NCI-H446 (cell line): Measurements from ENCODE around the gene SLC6A18.

Experiments
- DNase-seq, 2 experiments: peaks; one replicate each; lab custom pipeline; 2025; lab: John Stamatoyannopoulos, UW

Gene SLC6A18, protein sequence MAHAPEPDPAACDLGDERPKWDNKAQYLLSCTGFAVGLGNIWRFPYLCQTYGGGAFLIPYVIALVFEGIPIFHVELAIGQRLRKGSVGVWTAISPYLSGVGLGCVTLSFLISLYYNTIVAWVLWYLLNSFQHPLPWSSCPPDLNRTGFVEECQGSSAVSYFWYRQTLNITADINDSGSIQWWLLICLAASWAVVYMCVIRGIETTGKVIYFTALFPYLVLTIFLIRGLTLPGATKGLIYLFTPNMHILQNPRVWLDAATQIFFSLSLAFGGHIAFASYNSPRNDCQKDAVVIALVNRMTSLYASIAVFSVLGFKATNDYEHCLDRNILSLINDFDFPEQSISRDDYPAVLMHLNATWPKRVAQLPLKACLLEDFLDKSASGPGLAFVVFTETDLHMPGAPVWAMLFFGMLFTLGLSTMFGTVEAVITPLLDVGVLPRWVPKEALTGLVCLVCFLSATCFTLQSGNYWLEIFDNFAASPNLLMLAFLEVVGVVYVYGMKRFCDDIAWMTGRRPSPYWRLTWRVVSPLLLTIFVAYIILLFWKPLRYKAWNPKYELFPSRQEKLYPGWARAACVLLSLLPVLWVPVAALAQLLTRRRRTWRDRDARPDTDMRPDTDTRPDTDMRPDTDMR

DNA sequence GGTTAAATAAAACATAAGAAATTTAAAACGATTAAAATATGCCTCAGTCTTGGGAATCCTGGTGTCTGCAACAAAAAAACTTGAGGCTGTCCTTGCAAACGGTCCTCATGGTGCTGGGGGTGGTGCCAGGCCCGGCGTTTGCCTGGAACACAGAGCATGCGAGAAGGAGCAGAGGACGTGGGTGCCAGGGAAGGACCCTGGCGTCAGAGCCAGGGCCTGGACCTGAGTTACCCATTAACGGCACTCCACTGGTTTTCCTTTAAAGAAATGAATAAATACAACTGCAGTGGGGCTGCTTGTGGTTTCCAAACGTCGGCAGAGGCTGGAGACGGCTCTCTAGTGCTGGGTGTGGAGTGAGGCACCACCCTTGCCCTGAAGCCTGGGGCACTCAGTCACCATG, at the start of gene SLC6A18:
TSS of gene SLC6A18 (plus strand) at position 301 of the 400 bp plus-strand sequence. CDS start at position 398, 97 bp downstream.
- no peak for DNase-seq

DNA sequence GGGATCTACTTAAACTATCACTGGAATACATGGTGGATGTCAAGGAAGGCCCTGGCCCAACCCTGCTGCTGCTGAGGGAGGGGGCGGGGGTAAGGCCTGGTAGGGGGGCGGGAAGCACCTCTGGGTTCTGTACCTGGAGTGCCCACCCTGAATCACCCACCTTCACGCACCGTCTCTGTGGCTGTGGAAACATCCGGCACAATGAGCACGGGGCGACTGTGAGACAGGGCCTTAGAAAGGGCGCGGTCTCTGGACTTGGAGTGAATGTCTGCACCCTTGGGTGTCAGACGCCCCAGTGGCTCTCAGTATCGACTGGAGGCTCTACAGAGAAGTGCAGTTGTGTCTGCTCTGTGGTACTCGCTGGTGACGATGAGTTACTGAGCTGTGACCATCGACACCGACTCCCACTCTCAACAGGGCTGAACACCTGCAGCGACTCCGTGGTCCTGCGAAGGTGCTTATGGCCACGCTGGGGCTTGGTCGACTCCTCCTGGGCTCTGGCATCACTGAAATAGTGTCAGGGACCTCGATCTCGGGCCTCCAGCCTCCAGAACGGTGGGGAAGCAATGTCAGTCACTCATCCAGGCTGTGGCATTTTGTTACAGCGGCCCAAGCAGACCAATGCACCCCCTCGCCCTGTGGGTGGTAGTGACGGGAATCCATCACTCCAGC, 49.2 kb upstream of the SLC6A18 start:
- no peak for DNase-seq

DNA sequence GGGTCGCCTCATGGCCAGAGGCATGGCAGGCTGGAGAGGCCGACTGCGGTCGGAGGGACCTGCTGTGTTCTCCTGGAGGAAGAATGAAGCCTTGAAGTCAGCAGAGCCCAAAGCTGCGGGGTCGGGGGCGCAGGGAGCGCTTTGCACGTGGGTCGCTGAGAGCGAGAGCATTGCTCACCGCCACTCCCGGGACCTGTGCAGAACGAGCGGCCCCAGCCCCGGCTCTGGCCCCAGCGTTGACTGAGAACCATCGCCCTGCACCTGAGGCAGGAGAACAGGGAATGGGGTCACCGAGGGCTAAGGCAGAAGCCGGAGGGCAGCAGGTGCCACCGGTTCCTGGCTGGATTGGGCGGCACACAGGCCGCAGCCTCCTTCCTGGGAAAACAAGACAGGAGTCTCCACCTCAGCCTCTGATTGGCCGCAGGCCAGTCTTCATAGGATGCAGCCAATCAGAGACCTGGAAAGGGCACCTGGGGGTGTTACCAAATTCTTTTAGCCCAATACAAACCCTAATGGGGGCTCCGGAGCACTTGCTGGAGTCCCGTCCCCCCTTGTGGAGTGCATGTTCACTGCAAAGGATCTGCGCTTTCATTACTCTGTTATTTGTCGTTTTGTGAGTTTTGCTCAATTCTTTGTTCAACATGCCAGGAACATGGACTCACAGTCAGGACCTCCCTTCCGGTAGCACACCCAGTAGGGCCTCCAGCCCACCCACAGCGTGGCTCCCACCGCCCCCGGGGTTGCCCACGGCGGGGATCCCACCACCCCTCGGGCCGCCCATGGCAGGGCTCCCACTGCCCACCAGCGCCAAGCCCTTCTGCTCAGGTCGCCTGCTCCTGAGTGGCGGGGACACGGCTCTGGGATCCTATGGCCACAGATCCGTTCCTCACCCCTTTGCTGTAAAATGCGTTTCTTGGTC, 48.4 kb upstream of the SLC6A18 start:
- DNase-seq, result no peak

DNA sequence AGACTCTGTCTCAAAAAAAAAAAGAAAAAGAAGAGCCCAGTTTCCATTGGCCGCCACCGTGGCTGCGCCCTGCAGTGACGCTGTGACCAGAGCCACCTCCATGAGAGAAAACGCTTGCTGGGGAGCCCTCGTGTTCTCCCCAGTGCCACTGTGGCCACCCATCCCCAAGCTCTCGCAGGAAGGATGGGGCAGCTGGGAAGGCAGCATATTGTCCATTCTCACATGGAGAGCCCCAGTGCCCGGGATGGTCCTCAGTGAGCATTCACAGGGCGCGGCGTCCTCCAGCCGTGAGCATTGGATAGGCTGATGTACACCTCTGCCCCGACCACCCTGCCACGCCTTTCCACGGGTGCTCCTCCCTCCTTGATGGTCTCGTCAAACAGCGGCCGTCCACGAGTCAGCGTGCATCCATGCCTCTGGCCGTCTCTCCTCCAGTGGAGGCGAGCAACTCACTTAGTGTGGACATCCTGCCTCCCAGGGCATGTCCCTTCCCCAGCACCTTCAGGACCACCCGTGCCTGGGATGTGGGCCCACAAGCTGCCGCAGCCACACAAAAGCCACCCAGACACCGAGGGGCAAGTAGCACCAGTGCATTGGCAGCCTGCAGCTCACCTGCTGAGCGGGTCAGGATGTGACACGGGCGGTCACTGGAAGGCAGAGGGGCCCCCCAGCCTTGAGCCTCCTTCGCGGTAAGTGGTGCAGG, 47.2 kb upstream of the SLC6A18 start:
- no peak for DNase-seq

DNA sequence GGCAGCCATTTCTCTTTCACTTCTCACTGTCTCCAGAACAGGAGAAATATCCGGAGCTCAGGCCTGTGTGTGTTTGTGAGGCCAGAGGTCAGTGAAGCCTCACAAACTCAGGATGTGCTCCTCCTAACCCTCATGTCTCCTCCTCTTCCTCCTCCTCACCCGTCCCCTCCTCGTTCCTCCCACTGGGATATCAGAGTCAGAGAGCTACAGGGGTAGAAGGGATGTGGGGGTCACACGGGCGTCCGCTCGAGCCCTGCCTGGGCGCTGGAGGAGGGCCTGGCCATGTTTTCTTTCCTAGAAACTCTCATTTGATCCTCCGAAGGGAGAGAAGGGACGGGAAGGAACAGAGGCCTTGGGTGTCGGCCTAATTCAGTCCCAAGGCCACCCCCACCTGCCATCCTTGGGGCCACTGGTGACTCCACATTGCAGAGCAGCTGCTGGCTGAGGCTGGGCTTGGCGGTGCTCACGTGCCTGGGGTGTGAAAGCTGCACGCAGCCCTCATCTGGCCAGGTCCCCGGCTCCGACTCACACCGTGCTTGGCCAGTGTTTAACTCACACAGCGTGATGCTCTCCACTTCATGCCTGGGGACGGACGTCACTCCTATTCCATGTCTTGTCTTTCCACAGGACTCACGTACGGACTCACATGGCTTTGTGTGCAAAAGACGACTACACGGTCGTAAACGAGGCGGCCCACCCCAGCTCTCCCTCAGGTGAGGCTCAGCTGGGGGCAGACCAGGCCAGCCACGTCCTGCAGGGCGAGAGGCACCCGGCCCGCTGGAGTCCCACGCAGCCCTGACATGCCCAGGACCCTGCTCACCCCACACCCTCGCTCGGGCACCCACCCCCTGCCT, 46.4 kb upstream of the SLC6A18 start:
- DNase-seq, result no peak

DNA sequence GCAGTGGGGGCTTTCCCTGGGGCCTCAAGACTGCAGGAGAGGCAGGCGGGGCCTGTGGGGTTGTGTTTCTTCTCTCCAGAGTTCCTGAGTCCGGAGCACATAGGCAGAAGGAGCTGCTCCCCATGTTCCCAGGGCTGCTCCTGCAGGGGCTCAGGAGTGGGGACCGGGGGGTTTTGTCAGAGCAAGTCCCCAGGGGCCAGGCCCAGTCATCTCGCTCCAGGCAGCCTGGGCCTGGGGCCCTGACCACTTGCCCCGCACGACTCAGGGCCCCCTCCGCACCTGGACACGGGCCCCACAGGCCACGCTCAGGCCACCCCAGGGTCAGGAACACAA, 45.8 kb upstream of the SLC6A18 start:
- no peak for DNase-seq

DNA sequence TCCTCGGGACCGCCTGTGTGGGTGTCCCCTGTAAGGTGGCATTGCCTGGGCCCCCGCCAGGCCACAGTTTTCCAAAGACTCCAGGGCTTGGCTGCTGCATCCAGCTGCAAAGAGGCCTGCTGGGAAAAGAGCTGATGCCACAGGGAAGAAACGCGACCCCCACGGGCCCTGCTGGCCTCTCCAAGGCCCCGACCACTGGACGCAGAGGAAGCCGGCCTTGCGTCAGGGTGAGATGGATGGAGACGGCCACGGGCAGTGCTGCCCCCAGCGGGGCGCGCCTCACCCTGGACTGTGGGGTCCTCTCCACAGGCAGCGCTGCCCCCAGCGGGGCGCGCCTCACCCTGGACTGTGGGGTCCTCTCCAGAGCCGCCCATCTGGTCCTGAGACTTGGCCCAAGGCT, 45.1 kb upstream of the SLC6A18 start:
- DNase-seq, result no peak

DNA sequence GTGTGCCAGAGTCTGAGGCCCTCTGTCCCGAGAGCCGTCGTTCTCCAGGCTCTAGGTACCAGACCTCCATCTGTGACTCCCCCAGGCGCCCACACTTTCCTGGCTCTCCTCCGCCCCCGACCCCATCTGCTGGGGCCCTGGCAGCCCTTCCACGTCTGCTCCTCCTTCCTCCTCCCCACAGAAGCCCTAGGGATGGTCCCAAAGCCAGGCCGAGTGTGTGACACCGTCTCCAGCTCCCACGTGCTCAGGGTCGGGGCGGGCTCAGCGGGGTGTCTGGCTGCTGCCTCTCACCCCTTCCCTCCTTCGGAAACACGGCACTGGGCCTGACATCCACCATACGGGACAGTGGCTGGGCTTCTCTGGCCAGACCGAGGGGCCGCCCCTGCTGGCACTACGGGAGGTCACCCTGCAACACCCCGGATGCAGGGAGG, 44.3 kb upstream of the SLC6A18 start:
- no peak for DNase-seq

DNA sequence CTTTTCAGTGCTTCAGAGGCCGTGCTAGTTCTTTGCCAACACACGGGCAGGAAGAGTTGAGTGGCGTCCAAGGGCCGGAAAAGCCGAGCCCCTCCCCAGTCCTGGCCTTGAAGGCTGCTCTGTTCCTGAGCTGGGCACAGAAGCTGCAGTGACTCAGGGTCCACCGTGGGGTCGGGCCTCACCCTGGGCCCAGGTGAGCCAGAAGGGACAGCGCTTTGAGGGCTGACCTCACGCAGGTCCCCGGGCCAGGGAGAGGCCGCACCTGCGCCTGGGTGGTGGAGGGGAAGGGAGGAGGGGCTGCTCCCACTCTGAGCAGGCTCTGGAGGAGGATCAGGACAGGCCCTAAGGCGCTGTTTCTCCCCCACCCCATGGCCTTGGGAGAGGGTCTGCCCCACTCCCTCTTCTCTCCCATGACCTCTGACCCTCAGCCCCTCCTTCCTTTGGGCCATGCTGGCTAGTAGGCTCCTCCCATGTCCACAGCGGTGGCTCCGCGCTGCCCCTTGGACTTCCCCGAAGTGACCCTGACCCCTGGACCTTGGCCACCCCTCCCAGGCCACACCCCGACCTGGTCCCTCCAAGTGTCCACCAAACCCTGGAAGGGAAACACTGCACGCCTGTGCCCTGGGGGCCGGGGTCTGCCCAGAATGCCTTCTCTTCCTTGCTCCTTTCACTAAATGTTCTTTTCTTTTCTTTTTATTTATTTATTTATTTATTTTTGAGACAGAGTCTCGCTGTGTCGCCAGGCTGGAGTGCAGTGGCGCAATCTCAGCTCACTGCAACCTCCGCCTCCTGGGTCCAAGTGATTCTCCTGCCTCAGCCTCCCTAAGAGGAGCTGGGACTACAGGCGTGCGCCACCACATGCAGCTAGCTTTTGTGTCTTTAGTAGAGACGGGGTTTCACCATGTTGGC, 43.5 kb upstream of the SLC6A18 start:
- no peak for DNase-seq

DNA sequence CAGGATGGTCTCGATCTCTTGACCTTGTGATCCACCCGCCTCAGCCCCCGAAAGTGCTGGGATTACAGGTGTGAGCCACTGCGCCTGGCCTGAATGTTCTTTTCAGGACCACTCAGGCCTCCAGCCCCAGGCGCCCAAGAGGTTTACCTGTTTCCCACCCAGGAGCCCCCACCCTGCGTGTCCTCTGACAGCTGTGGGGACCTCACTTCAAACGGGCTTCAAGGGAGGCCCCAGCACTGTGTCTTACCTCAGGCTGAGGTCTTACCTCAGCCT, 42.9 kb upstream of the SLC6A18 start:
- DNase-seq, result no peak

DNA sequence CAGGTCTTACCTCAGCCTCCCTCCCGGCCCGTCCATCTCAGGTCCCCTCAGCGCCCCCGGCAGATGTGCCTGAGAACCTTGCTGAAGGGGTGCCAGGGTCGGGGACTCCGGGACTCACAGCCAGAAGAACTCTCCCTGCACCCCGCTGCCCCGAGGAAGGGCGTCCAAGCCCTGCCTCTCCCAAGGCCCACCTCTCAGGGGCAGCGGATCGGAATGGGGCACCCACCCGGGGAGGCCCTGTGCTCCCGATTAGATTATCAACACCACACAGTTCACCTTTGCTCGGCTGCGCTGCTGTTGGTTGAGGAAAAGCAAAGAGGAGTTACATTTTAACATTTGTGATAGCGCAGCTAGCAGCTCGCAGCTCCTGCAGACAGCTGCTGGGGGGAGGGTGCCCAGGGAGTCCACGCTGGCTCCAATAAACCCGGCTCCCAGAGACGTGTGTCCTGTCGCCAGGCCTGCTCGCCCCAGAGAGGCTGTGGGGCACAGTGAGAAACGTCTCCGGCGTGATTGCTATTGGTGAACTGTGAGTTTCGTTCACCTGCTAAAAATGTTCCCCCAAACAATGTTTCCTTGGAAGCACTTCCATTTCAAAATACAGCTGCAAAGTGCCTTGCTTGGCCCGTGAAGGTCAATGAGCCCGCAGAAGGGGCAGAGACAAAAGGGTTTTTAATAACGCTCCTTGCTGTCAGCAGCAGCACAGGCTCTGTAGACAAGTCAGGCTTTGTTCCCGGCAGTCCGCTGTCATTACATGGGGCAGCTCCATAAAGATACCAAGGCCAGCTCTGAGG, 42.4 kb upstream of the SLC6A18 start:
- DNase-seq, result no peak

DNA sequence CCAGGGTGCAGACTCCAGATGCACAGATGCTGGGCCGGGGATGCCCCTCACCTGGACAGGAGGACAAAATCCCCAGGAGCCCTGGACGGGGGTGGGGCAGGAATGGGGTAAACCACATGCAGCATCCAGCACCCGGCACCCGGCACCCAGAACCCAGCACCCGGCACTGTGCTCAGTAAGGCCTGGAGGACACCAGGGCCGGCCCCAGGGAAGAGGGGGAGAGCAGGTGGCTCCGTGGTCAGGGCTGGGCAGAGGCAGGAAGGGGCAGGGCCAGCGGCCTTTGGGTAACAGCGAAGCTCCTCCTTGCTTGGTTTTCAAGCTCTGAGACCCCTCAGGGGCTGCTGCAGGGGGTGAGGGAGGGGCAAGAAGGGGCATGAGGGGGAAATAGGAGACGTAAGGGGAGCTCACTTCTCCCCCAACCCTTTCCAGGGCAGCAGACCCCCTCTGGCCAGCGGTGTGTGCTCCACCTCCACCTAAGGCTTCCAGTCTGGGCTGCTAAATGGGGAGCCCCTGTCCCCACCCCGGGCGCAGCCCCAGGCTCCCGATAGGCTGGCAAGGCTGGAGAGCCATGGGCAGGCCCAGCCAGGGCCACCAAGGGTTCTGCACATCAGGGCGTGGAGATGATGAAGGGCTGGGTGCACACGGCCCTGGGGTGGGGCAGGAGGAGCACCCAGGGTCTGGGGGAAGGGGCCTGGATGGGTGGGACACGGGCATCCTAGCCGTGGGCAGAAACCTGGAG, 41.6 kb upstream of the SLC6A18 start:
- DNase-seq, result no peak

DNA sequence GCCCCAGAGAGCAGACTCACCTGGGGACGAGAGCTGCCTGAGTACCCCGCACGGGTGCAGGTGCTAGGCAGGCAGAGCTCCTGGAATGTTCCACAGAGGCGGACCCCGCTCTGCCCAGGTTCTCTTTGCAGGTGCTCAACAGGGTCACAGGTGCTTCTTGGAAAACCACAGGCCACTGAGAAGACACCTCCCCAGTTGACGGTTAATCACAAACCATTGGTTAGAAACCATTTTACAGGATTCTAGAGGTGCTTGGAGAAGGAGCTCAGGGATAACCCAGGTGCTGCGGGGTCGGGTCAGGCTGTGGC, 41.1 kb upstream of the SLC6A18 start:
- DNase-seq, result no peak

DNA sequence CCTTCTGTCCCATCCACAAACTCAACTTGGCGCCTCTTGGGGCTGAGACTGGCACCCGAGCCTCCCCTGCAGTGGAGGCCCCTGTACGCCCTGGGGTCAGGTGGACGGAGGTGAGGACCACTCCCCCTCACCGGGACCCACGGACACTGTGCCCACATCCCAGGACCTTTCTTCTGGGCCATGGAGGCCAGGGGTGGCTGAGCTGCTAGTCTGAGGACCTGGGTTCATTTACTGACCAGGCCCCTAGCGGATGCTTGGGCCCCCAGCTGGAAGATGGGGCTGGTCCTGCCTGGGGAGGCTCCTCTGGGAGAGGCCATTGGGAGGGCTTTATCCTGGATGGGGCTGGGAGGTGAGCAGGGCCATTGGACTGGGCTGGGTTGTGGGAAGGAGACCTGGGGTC, 40.7 kb upstream of the SLC6A18 start:
- no peak for DNase-seq

DNA sequence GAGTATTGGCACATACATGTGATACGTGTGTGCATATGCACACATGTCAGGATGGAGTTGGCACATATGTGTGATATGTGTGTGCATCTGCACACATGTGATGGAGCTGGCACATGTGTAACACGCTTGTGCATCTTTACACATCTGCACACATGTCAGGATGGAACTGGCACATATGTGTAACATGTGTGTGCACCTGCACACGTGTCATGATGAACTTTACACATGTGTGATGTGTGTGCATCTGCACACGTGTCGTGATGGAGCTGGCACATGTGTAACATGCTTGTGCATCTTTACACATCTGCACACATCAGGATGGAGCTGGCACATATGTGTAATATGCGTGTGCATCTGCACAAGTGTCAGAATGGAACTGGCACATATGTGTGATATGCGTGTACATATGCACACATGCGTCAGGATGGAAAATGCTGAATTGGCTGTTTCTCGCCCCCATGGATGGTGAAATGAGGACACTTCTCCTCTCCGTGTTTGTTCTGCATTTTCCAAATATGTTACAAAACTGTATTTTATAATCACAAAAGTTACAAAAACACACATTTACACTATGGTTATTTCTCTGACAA, 40.0 kb upstream of the SLC6A18 start:
- no peak for DNase-seq

DNA sequence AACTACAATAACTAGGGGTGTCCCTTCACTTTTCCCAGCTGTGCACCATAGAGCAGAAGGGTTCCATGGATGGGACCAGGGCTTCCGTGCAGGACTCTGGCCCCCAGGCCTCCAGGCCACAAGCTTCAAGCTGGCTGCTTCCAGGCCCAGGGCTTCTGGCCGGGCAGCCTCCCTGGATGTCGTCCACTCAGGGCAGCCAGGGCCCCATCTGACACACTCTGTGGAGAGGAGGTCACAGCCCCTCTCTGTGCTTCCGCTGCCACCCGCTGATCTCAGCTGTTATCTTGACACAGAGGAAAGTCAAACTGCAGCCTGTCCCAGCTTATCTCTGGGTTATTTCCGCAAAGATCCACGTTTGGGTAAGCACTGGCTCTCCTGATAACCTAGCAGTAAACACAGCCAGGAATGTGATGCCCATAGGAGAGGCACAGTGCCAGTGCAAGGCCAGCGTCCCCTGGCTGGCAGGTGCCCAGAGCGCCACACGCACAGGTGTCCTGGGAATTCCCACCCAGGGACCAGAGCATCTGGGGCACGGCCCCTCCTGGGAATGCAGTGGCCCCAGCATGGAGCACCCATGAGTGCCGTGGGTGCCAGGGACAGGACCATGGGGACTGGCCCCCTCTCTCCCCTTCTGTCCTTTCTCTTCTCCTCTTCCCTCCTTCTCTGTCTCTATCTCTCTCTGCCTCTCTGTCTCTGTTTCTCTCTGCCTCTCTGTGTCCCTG, 39.4 kb upstream of the SLC6A18 start:
- no peak for DNase-seq
